ENCODE results near the gene ZNRF1. TPM values are rescaled to one million over a fixed set of nuclear protein-coding genes. Genes with fewer than 3 reads are reported as not detected.
"Not testable (repeated sequence)": the region's sequence is repeated elsewhere in the genome, so short reads cannot be mapped to it uniquely, and the experiment has no call there.

The ZNRF1 gene
- total and polyA plus RNA-seq, 4 donors, result 7.9 to 10.9 (median 9.2) TPM

- no peak for TF ChIP-seq HNF4G (IDR thresholded peaks at IDR 0.05)
- Histone ChIP-seq H3K4me3 (ENCODE audit: low read depth in 1 of 3, low read length in 3 of 3) (no peak overlapping the region), H3K4me1 (ENCODE audit: control insufficient read depth in 4 of 4, insufficient read depth in 4 of 4, low read length in 3 of 4) (peaks cover 0 to 8% (median 3%) of the 10 kb centered on the region in 4 donors), H3K9ac (ENCODE audit: low read depth in 1 of 2, low read length in 2 of 2) (no peak overlapping the region), H3K9me3 (ENCODE audit: control insufficient read depth in 4 of 4, low read length in 3 of 4) (no peaks in the 10 kb centered on the region), H3K36me3 (ENCODE audit: control insufficient read depth in 4 of 4, insufficient read depth in 3 of 4, low read depth in 1 of 4, low read length in 3 of 4) (peaks cover 0 to 11% (median 4%) of the 10 kb centered on the region in 4 donors), H3K27ac (ENCODE audit: low read depth in 1 of 2, low read length in 2 of 2) (no peak overlapping the region), H3K27me3 (ENCODE audit: control insufficient read depth in 4 of 4, insufficient read depth in 4 of 4, low read length in 3 of 4) (no peaks in the 10 kb centered on the region)
- DNase-seq (ENCODE audit: low spot score), result no peak
- WGBS, result 53% methylated on average over 4 of the region's 4 CpGs
Measured at GRCh38 chr16:75127713-75128415, 129.0 kb downstream of the ZNRF1 start.

- peaks cover 5 to 19% (median 7%) of the 10 kb centered on the region in 4 donors for H3K36me3 ChIP-seq (ENCODE audit: control insufficient read depth in 4 of 4, insufficient read depth in 3 of 4, low read depth in 1 of 4, low read length in 3 of 4)
- H3K4me3 ChIP-seq (ENCODE audit: low read depth in 1 of 3, low read length in 3 of 3); H3K27ac ChIP-seq (ENCODE audit: low read depth in 1 of 2, low read length in 2 of 2); H3K9ac ChIP-seq (ENCODE audit: low read depth in 1 of 2, low read length in 2 of 2); DNase-seq (ENCODE audit: low spot score); H3K27me3 ChIP-seq (ENCODE audit: control insufficient read depth in 4 of 4, insufficient read depth in 4 of 4, low read length in 3 of 4); H3K9me3 ChIP-seq (ENCODE audit: control insufficient read depth in 4 of 4, low read length in 3 of 4); H3K4me1 ChIP-seq (ENCODE audit: control insufficient read depth in 4 of 4, insufficient read depth in 4 of 4, low read length in 3 of 4): not testable (repeated sequence)
- peak; percentile 38 to 39 for TF ChIP-seq HNF4A (conservative IDR thresholded peaks at IDR 0.05)
- peak; percentile 27 for TF ChIP-seq NR2F2 (IDR thresholded peaks at IDR 0.05)
- peak in 1 of 2 donors; percentile 23 for TF ChIP-seq RXRA (IDR thresholded peaks at IDR 0.05)
- 42% methylated on average over 5 of the region's 5 CpGs for WGBS
Measured at GRCh38 chr16:75129421-75130149, 130.8 kb downstream of the ZNRF1 start.

GRCh38 chr16:75130150-75130771 is 131.4 kb downstream of the ZNRF1 start:
- Histone ChIP-seq H3K27me3 (ENCODE audit: control insufficient read depth in 4 of 4, insufficient read depth in 4 of 4, low read length in 3 of 4) (no peaks in the 10 kb centered on the region), H3K4me1 (ENCODE audit: control insufficient read depth in 4 of 4, insufficient read depth in 4 of 4, low read length in 3 of 4) (peaks cover 0 to 8% (median 3%) of the 10 kb centered on the region in 4 donors), H3K4me3 (ENCODE audit: low read depth in 1 of 3, low read length in 3 of 3) (no peak overlapping the region), H3K9me3 (ENCODE audit: control insufficient read depth in 4 of 4, low read length in 3 of 4) (no peaks in the 10 kb centered on the region), H3K27ac (ENCODE audit: low read depth in 1 of 2, low read length in 2 of 2) (no peak overlapping the region), H3K9ac (ENCODE audit: low read depth in 1 of 2, low read length in 2 of 2) (no peak overlapping the region), H3K36me3 (ENCODE audit: control insufficient read depth in 4 of 4, insufficient read depth in 3 of 4, low read depth in 1 of 4, low read length in 3 of 4) (peaks cover 5 to 19% (median 8%) of the 10 kb centered on the region in 4 donors)
- WGBS, result 86% methylated on average over 9 of the region's 9 CpGs
- DNase-seq (ENCODE audit: low spot score), result no peak
- TF ChIP-seq CTCF (IDR thresholded peaks at IDR 0.05; ENCODE audit: low read depth, low read length, missing input control) (no peak), RAD21 (IDR thresholded peaks at IDR 0.05) (peak; percentile 55 to 57)

GRCh38 chr16:75131081-75131480 is 132.3 kb downstream of the ZNRF1 start:
- H3K9ac ChIP-seq (ENCODE audit: low read depth in 1 of 2, low read length in 2 of 2), result no peak overlapping the region
- no peak for DNase-seq (ENCODE audit: low spot score)
- no peaks in the 10 kb centered on the region for H3K27me3 ChIP-seq (ENCODE audit: control insufficient read depth in 4 of 4, insufficient read depth in 4 of 4, low read length in 3 of 4)
- 76% methylated on average over 7 of the region's 7 CpGs for WGBS
- no peaks in the 10 kb centered on the region for H3K9me3 ChIP-seq (ENCODE audit: control insufficient read depth in 4 of 4, low read length in 3 of 4)
- H3K4me3 ChIP-seq (ENCODE audit: low read depth in 1 of 3, low read length in 3 of 3), result no peak overlapping the region
- peaks cover 0 to 8% (median 3%) of the 10 kb centered on the region in 4 donors for H3K4me1 ChIP-seq (ENCODE audit: control insufficient read depth in 4 of 4, insufficient read depth in 4 of 4, low read length in 3 of 4)
- peaks cover 7 to 19% (median 8%) of the 10 kb centered on the region in 4 donors for H3K36me3 ChIP-seq (ENCODE audit: control insufficient read depth in 4 of 4, insufficient read depth in 3 of 4, low read depth in 1 of 4, low read length in 3 of 4)
- H3K27ac ChIP-seq (ENCODE audit: low read depth in 1 of 2, low read length in 2 of 2), result no peak overlapping the region
- TF ChIP-seq CTCF (IDR thresholded peaks at IDR 0.05; ENCODE audit: low read depth, low read length, missing input control), result no peak
- no peak for TF ChIP-seq YY1 (IDR thresholded peaks at IDR 0.05)
- TF ChIP-seq RXRA (IDR thresholded peaks at IDR 0.05), result no peak
- TF ChIP-seq HNF4G (IDR thresholded peaks at IDR 0.05), result no peak
- no peak for TF ChIP-seq ZBTB33 (IDR thresholded peaks at IDR 0.05)
- TF ChIP-seq MAX (IDR thresholded peaks at IDR 0.05), result no peak
